Skeletal muscle tissue (tissue), 4 donors: ENCODE measurements around the gene NCAM1. TPM values are rescaled to one million over a fixed set of nuclear protein-coding genes. Genes with fewer than 3 reads are reported as not detected.
"Not testable (repeated sequence)": the region's sequence is repeated elsewhere in the genome, so short reads cannot be mapped to it uniquely, and the experiment has no call there.

Experiments
- H3K27ac ChIP-seq: one replicate; pipeline ENCODE4 v1.7.0; 2013; ENCODE audit warnings: mild to moderate bottlenecking, low read depth, low read length, inconsistent platforms
- H3K27me3 ChIP-seq, 3 donors: one replicate each; pipeline ENCODE4 v1.7.0; 2013; ENCODE audit warnings: low read length in 3 of 3; ENCODE audit not compliant: control insufficient read depth in 3 of 3, insufficient read depth in 3 of 3
- H3K36me3 ChIP-seq, 3 donors: one replicate each; pipeline ENCODE4 v1.7.0; 2013; ENCODE audit warnings: low read length in 3 of 3; ENCODE audit not compliant: control insufficient read depth in 3 of 3, insufficient read depth in 3 of 3
- H3K4me1 ChIP-seq, 3 donors: one replicate each; pipeline ENCODE4 v1.7.0; 2013; ENCODE audit warnings: low read length in 3 of 3, mild to moderate bottlenecking in 3 of 3; ENCODE audit not compliant: control insufficient read depth in 3 of 3, insufficient read depth in 3 of 3
- H3K4me3 ChIP-seq, 3 donors: one replicate each; pipeline ENCODE4 v1.7.0; 2013; ENCODE audit warnings: low read length in 3 of 3
- H3K9ac ChIP-seq, 3 donors: one replicate each; pipeline ENCODE4 v1.7.0; 2013; ENCODE audit warnings: low read length in 3 of 3, mild to moderate bottlenecking in 3 of 3, moderate library complexity in 2 of 3, low read depth in 1 of 3
- H3K9me3 ChIP-seq, 3 donors: one replicate each; pipeline ENCODE4 v1.7.0; 2013; ENCODE audit warnings: low read length in 3 of 3; ENCODE audit not compliant: control insufficient read depth in 3 of 3
- total RNA-seq: library from RNA; depleted of rRNA; stranded (reverse); fragments of >200 nt; gene quantifications from one replicate; pipeline ENCODE4 v1.2.3, GENCODE V29; 2014
- donor health status: Osteomylitis.

Gene NCAM1
- total RNA-seq = 63.7 TPM

GRCh38 chr11:112961146-112961668 lies at the start of gene NCAM1:
Gene NCAM1, plus strand, starts transcription at chr11:112961420.
- Histone ChIP-seq H3K27me3 (peaks cover 0 to 35% (median 20%) of the 10 kb centered on the region in 3 donors), H3K9ac (peak within 1 kb of the TSS in 2 of 3 donors; percentile 33 to 71), H3K4me3 (peak within 1 kb of the TSS; percentile 71 to 83 (median 82)), H3K36me3 (no peaks in the 10 kb centered on the region), H3K27ac (no peak within 1 kb of the TSS), H3K4me1 (peaks cover 13 to 18% (median 17%) of the 10 kb centered on the region in 3 donors), H3K9me3 (no peaks in the 10 kb centered on the region)

GRCh38 chr11:112922606-112923005 lies 38.6 kb upstream of the NCAM1 start:
- Histone ChIP-seq H3K9ac (no peak overlapping the region), H3K9me3 (no peaks in the 10 kb centered on the region), H3K36me3 (no peaks in the 10 kb centered on the region), H3K4me3 (no peak overlapping the region), H3K27me3 (no peaks in the 10 kb centered on the region), H3K4me1 (no peaks in the 10 kb centered on the region), H3K27ac (no peak overlapping the region)

GRCh38 chr11:112924836-112925235 lies 36.4 kb upstream of the NCAM1 start:
- H3K9me3 ChIP-seq, H3K9ac ChIP-seq, H3K4me1 ChIP-seq, H3K36me3 ChIP-seq, H3K4me3 ChIP-seq, H3K27ac ChIP-seq, H3K27me3 ChIP-seq: not testable (repeated sequence)

DNA sequence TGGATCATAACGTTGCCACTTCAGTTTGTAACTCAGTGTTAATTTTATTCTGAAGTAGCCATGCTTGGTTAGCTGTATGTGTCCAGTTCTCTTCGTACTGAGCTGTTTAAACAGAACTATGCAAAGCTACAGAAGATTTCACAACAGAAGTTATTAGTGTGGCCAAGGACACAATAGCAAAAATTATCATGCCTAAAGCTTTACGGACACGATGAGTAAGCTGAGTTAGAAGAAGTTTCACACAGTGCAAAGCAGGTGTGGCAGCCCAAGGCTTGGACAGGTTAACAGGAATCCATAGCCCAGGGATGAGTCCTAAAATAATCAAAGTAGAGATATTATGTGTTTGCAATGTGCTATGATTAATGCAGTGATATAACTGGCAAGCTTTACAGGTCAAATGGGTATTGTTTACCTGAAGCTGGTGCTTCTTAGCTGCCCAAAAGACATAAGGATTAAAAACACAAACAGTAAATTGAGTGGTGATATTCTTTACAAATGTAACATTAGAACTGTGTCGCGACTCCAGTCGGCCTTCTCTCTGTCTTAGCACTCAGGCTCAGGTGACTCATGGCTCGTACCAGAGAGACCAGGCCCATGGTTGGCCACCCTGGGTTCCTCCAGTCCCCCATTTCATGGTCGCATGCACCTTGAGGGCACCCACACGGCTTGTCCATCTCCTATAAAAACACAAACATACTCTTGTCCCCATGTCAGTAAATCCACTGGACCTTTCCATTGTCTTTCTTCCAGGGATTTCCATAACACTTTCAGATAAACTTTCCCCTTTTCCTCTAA lies 35.5 kb upstream of the NCAM1 start:
- Histone ChIP-seq H3K27me3 (peaks cover 0 to 2% (median 0%) of the 10 kb centered on the region in 3 donors), H3K36me3 (no peaks in the 10 kb centered on the region), H3K9ac (no peak overlapping the region), H3K4me1 (no peaks in the 10 kb centered on the region), H3K9me3 (no peaks in the 10 kb centered on the region), H3K27ac (no peak overlapping the region), H3K4me3 (no peak overlapping the region)

GRCh38 chr11:112928136-112928535 lies 33.1 kb upstream of the NCAM1 start:
- no peak overlapping the region for H3K9ac ChIP-seq
- H3K4me1 ChIP-seq = no peaks in the 10 kb centered on the region
- no peak overlapping the region for H3K27ac ChIP-seq
- H3K27me3 ChIP-seq = peaks cover 0 to 2% (median 0%) of the 10 kb centered on the region in 3 donors
- no peak overlapping the region for H3K4me3 ChIP-seq
- no peaks in the 10 kb centered on the region for H3K9me3 ChIP-seq
- no peaks in the 10 kb centered on the region for H3K36me3 ChIP-seq

- H3K27me3 ChIP-seq = peaks cover 0 to 2% (median 0%) of the 10 kb centered on the region in 3 donors
- H3K4me3 ChIP-seq = no peak overlapping the region
- H3K9ac ChIP-seq = no peak overlapping the region
- no peaks in the 10 kb centered on the region for H3K9me3 ChIP-seq
- H3K36me3 ChIP-seq = no peaks in the 10 kb centered on the region
- H3K27ac ChIP-seq = no peak overlapping the region
- no peaks in the 10 kb centered on the region for H3K4me1 ChIP-seq
Observed at GRCh38 chr11:112929432-112929831, 31.8 kb upstream of the NCAM1 start.

DNA sequence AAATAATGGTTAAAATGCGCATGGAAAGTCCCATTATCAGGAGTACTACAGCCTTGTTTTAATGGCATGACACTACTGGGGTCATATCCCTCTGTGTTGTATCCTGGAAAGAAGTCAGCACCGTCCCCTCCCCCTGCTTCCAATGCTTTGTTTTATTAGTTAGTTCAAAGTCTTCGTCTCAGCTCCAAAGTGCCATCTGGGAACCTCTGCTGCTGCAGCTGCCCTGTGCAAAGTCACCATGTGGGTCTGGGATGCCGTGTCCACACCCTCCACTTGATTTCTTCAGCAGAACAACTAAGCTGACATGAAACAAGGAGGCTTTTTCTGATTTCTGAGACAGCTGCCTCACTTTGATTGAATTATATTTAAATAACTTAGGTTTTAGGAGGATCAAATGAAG lies 29.5 kb upstream of the NCAM1 start:
- no peaks in the 10 kb centered on the region for H3K9me3 ChIP-seq
- no peak overlapping the region for H3K9ac ChIP-seq
- no peaks in the 10 kb centered on the region for H3K36me3 ChIP-seq
- H3K27me3 ChIP-seq = peaks cover 0 to 2% (median 0%) of the 10 kb centered on the region in 3 donors
- H3K4me3 ChIP-seq = no peak overlapping the region
- no peak overlapping the region for H3K27ac ChIP-seq
- no peaks in the 10 kb centered on the region for H3K4me1 ChIP-seq

DNA sequence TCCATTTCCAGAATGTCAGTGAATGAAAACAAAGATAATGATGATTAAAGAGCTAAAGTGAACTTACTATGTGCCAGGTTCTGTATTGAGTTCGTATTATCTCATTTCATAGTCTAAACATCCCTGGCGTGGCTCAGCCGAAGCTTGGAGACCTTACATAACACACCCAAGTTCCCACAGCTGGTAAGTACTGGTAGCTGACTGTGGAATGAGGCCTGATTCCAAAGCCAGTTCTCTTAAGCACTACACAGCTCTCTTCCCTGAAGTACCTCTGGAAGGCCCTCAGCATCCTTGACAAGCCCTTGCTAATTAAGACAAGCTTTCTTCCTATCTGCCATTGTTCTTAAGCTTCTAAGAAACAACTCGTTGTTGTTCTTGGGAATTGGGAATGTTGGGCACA lies 28.6 kb upstream of the NCAM1 start:
- Histone ChIP-seq H3K4me1 (no peaks in the 10 kb centered on the region), H3K9ac (no peak overlapping the region), H3K9me3 (no peaks in the 10 kb centered on the region), H3K27ac (no peak overlapping the region), H3K4me3 (no peak overlapping the region), H3K27me3 (peaks cover 0 to 2% (median 0%) of the 10 kb centered on the region in 3 donors), H3K36me3 (no peaks in the 10 kb centered on the region)

DNA sequence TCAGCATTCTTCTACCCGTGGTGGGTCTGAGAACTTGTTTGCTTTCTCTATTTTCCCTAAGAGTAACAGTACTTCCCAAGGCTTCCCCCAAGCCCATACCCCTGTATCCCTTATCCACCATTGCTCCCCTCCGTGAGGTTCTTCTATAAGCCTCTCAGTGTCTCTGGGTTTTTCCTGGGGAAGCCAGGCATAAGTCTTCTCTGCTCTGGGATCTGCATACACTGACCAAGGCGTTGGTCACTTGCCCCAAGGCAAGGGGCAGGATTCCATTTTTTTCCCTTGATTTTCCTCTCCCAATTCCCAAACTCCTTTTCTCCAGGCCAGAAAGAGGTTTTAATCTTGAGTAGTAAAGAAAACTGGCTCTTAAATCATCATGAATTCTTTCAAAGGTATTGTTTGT lies 27.2 kb upstream of the NCAM1 start:
- H3K9me3 ChIP-seq = no peaks in the 10 kb centered on the region
- H3K4me3 ChIP-seq = no peak overlapping the region
- no peak overlapping the region for H3K9ac ChIP-seq
- H3K4me1 ChIP-seq = no peaks in the 10 kb centered on the region
- H3K27me3 ChIP-seq = peaks cover 0 to 2% (median 0%) of the 10 kb centered on the region in 3 donors
- no peaks in the 10 kb centered on the region for H3K36me3 ChIP-seq
- H3K27ac ChIP-seq = no peak overlapping the region

- no peak overlapping the region for H3K4me3 ChIP-seq
- H3K9ac ChIP-seq = no peak overlapping the region
- no peaks in the 10 kb centered on the region for H3K27me3 ChIP-seq
- H3K9me3 ChIP-seq = no peaks in the 10 kb centered on the region
- no peak overlapping the region for H3K27ac ChIP-seq
- H3K36me3 ChIP-seq = no peaks in the 10 kb centered on the region
- H3K4me1 ChIP-seq = peaks cover 0 to 6% (median 4%) of the 10 kb centered on the region in 3 donors
Observed at GRCh38 chr11:112941104-112941503, 20.1 kb upstream of the NCAM1 start.
